HFF-Myc (cell line): ENCODE results near the gene MCC.

Experiments
- DNase-seq: peaks from one replicate; pipeline ENCODE4 v3.0.0-alpha.2; 2011; ENCODE audit warnings: low read depth; ENCODE audit errors: extremely low read depth
- H3K4me3 ChIP-seq: replicated peaks from 2 replicates; pipeline ENCODE4 v1.5.1; 2011; ENCODE audit warnings: low read depth, mild to moderate bottlenecking, control low read depth, low read length
- TF ChIP-seq, protein P1 (sequence below): IDR thresholded peaks from 2 replicates; pipeline ENCODE4 v1.5.1; 2012; ENCODE audit warnings: mild to moderate bottlenecking, low read depth, low read length, control low read depth; ENCODE audit errors: missing control alignments

Gene MCC

DNA sequence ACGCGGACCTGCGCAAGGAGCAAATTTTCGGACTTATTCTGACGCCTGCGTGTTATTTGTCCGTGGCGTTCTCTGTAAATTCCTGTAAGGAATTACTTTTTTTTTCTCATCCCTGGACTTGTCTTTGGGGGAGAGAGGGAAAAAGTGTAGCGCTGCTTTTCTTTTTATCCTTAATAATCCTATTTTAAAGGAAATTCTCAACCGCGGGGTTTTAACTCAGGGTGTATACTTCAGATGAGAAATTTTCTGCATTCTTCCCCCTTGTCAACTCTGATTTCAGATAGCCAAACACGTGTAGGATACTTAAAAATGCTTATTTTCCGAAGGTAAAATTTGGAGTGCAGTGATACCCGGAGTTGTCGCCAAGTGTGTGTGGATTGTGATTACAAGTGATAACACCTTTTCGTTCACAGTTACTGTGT is 510.8 kb downstream of the MCC start:
- no peak for DNase-seq
- peak overlapping the region; percentile 76 for H3K4me3 ChIP-seq
- TF ChIP-seq, protein P1, sequence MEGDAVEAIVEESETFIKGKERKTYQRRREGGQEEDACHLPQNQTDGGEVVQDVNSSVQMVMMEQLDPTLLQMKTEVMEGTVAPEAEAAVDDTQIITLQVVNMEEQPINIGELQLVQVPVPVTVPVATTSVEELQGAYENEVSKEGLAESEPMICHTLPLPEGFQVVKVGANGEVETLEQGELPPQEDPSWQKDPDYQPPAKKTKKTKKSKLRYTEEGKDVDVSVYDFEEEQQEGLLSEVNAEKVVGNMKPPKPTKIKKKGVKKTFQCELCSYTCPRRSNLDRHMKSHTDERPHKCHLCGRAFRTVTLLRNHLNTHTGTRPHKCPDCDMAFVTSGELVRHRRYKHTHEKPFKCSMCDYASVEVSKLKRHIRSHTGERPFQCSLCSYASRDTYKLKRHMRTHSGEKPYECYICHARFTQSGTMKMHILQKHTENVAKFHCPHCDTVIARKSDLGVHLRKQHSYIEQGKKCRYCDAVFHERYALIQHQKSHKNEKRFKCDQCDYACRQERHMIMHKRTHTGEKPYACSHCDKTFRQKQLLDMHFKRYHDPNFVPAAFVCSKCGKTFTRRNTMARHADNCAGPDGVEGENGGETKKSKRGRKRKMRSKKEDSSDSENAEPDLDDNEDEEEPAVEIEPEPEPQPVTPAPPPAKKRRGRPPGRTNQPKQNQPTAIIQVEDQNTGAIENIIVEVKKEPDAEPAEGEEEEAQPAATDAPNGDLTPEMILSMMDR: no peak

DNA sequence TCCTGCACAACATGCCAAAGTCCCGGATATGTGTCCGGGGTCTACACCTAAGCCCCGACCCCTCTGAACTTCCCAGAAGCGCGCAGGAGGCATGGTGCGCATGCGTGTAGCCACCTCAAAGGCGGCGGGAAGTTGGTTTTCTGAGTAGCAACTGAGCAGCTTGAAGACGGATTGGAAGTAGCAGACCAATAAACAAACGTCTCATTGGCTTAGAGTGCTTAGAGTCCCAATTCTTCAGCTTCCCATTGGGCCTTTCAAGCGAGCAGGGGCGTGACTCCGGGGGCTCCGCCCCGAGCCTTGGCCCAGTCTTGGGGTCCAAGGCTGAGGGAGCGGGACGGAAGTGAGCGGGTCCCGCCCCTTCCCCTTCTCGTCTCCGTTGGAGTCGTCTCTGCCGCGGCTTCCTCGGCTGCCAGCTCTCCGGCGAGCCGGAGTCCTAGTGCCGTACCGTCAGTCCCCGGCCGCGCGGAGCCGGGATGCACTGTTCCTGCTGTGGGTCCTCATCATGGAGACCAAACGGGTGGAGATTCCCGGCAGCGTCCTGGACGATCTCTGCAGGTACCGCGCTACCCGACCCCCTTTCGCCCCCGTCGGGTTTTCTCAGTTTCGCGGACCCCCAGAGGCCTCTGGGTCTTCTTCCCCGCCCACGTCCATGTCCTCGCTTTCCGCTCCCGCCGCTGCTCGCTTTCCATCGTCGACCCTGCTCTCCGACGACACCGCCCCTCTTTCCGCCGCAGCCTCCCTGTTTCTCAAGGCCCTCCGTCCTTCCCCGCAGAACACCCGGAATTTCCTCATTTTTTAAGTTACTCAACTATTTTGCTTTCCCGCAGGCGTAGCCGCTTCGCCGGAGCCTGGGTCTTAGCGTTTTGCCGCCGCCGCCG is 511.6 kb downstream of the MCC start, which contains the start of gene DCP2:
Gene DCP2 (plus strand): TSS at position 367 of the 878 bp plus-strand sequence. CDS start 136 bp downstream, at position 503.
- H3K4me3 ChIP-seq: peak within 1 kb of the TSS; percentile 76
- DNase-seq: peak; percentile 99
- TF ChIP-seq, protein P1: no peak

DNA sequence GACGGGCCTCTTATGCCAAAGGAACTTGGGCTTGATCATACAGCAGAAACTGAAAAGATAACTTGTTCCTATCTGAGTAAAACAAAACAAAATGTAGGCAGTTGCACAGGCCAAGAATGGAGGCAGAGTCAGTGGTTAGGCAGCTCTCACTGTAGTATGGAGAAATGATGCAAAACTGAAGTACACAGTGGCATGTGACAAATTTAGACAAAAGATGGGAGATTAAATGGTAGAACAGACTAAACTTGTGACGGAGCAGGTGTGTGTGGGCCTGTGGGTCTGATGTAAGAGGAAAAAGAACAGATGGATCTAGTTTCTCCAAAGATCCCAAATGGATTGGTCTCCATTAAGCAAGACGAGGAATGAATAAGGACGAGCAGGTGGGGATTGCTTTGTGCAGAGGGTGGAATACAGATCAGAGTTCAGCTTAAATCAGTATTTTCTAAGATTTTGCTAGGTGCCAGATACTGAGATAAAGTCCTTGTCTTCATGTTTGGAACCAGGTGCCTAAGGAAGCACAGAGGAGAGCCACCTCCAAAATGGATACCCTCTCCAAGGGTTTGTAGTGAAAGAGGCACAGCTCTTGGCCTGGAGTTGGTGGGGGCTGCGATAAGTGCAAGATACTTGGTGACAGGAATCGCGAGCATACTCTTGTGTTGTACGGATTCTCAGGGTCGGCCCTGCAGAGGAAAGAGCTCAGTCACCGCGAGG is 512.4 kb downstream of the MCC start:
- TF ChIP-seq, protein P1: no peak
- peak overlapping the region; percentile 76 for H3K4me3 ChIP-seq
- DNase-seq: no peak

DNA sequence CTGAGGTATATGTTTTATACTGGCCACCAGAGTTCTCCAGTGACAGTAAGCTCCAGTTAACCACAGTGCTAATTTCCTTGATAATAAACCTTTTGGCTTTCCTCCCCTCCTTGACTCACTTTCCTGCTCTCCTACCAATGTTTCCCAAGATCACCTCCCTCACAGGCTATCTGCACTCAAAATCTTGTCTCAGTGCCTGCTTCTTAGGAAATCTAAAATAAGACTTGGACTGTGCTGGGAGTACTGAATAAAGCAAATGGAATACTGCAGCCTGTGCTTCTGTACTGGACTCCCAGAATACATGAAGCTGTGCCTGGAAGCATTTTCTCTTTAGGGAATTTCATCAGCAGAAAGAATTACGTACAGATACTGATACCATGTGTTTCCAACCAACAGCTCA is 513.4 kb downstream of the MCC start:
- no peak for DNase-seq
- TF ChIP-seq, protein P1: no peak
- no peak overlapping the region for H3K4me3 ChIP-seq

DNA sequence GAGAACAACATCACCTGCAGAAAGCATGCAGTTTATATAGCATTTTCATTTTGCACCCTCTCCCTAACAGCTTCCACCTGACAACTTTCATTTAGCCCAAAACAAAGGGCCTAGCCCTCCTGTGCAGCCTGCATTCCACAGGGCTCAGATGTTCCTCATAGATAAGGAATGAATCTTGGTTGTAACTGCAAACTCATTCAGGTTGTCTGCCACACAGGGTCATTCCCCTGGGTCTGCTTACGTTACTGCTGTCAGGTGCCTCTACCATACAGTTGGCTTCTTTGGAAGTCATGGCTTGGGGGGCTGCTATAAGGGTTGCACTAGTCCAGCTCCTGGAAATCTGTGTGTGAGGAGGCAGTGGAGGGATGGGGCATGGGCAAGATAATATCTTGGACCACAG is 514.3 kb downstream of the MCC start:
- no peak overlapping the region for H3K4me3 ChIP-seq
- TF ChIP-seq, protein P1: no peak
- no peak for DNase-seq

DNA sequence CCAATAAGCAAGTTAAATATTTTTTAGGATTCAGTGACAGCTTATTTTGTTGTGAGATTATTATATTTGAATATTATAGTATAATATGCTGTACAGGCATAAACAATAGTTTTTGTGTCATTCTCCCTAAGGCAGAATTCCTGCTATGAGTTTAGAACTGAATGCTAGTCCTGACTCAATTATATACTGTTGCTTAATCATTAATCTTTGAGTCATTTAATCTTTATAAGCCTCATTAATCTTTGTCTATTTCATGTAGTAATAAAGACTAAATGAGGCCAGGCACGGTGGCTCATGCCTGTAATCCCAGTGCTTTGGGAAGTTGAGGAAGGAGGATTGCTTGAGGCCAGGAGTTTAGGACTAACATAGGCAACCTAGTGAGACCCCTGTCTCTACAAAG is 515.2 kb downstream of the MCC start:
- no peak for DNase-seq
- TF ChIP-seq, protein P1: no peak

More for the DNA sequence above, 515.2 kb downstream of the MCC start:
- H3K4me3 ChIP-seq: no peak overlapping the region
